ENCODE measurements around the gene TIPIN. TPM values are rescaled to one million over a fixed set of nuclear protein-coding genes. Genes with fewer than 3 reads are reported as not detected.
A peak's percentile ranks its signal among the peaks of the same experiment; 100 is the strongest.

TIPIN gene
- polyA plus RNA-seq (2013), result 14.7 TPM

GRCh38 chr15:66356359-66357236, at the start of gene TIPIN:
Gene TIPIN, minus strand, starts transcription at chr15:66356685. Its CDS starts 3,738 bp downstream, at chr15:66352947.
- peak; percentile 98 to 99 (median 98) for DNase-seq
- no peaks in the 10 kb centered on the region for H3K27me3 ChIP-seq (replicated peaks in 2 of 5; ENCODE audit: control insufficient read depth in 4 of 5, insufficient read depth in 5 of 5, low read length in 4 of 5)
- peaks cover 0 to 11% (median 5%) of the 10 kb centered on the region in 4 experiments for H3K36me3 ChIP-seq (ENCODE audit: control insufficient read depth in 4 of 4, insufficient read depth in 4 of 4, low read length in 3 of 4)
- ChIA-PET POLR2A (interaction anchor here (0.6 to 1.4 kb wide), 2 partner anchors 54 to 142 kb away, joined by 4 read pairs; no protein-coding TSS in a partner anchor), CTCF (interaction anchor here (1.7 kb wide), 1 partner anchor 13 kb away, joined by 4 read pairs; no protein-coding TSS in a partner anchor)
- H3K4me3 ChIP-seq (ENCODE audit: control insufficient read depth in 1 of 7, extremely low read depth in 1 of 7, insufficient read depth in 4 of 7, low read depth in 2 of 7, low read length in 6 of 7), result peak within 1 kb of the TSS; percentile 67 to 94 (median 87)
- no peaks in the 10 kb centered on the region for H3K9me3 ChIP-seq (ENCODE audit: control extremely low read depth in 1 of 5, control insufficient read depth in 4 of 5, insufficient read depth in 2 of 5, low read depth in 1 of 5, low read length in 4 of 5)
- peaks cover 4 to 20% (median 15%) of the 10 kb centered on the region in 4 experiments for H3K4me1 ChIP-seq (ENCODE audit: control extremely low read depth in 1 of 4, control insufficient read depth in 4 of 4, insufficient read depth in 4 of 4, low read length in 3 of 4)
- WGBS (ENCODE audit: insufficient coverage), result 6% methylated on average over 33 of the region's 51 CpGs
- H3K27ac ChIP-seq (ENCODE audit: insufficient read depth in 1 of 2, low read depth in 1 of 2, low read length in 2 of 2, poor library complexity in 1 of 2, severe bottlenecking in 2 of 2), result peak within 1 kb of the TSS; percentile 54 to 82

- ChIA-PET POLR2A (no interaction called here), CTCF (interaction anchor here (1.0 to 4.1 kb wide), 4 partner anchors 15 to 93 kb away, joined by 3 to 27 read pairs (median 13); partner anchors contain the start of genes MAP2K1 and SNAPC5)
Measured at GRCh38 chr15:66405615-66406014, 49.1 kb upstream of the TIPIN start.

GRCh38 chr15:66405007-66405406, 48.5 kb upstream of the TIPIN start:
- no peak for DNase-seq
- ChIA-PET CTCF (interaction anchor here (1.0 to 4.1 kb wide), 6 partner anchors 14 to 93 kb away, joined by 3 to 27 read pairs (median 8); partner anchors contain the start of genes MAP2K1 and SNAPC5), POLR2A (interaction anchor here (0.6 kb wide), 1 partner anchor 845 kb away, joined by 3 read pairs; no protein-coding TSS in a partner anchor)
- Histone ChIP-seq H3K36me3 (ENCODE audit: control insufficient read depth in 4 of 4, insufficient read depth in 4 of 4, low read length in 3 of 4) (no peaks in the 10 kb centered on the region), H3K4me3 (ENCODE audit: control insufficient read depth in 1 of 7, extremely low read depth in 1 of 7, insufficient read depth in 4 of 7, low read depth in 2 of 7, low read length in 6 of 7) (peak overlapping the region in 3 of 7 experiments; percentile 13 to 43 (median 19)), H3K4me1 (ENCODE audit: control extremely low read depth in 1 of 4, control insufficient read depth in 4 of 4, insufficient read depth in 4 of 4, low read length in 3 of 4) (peaks cover 18 to 96% (median 33%) of the 10 kb centered on the region in 4 experiments), H3K27ac (ENCODE audit: insufficient read depth in 1 of 2, low read depth in 1 of 2, low read length in 2 of 2, poor library complexity in 1 of 2, severe bottlenecking in 2 of 2) (no peak overlapping the region), H3K27me3 (replicated peaks in 2 of 5; ENCODE audit: control insufficient read depth in 4 of 5, insufficient read depth in 5 of 5, low read length in 4 of 5) (no peaks in the 10 kb centered on the region), H3K9me3 (ENCODE audit: control extremely low read depth in 1 of 5, control insufficient read depth in 4 of 5, insufficient read depth in 2 of 5, low read depth in 1 of 5, low read length in 4 of 5) (no peaks in the 10 kb centered on the region)
- WGBS (ENCODE audit: insufficient coverage), result no CpG with 5 or more reads among the region's 2 CpGs

More at GRCh38 chr15:66405615-66406014, 49.1 kb upstream of the TIPIN start:
- peaks cover 20 to 96% (median 36%) of the 10 kb centered on the region in 4 experiments for H3K4me1 ChIP-seq (ENCODE audit: control extremely low read depth in 1 of 4, control insufficient read depth in 4 of 4, insufficient read depth in 4 of 4, low read length in 3 of 4)
- H3K27me3 ChIP-seq (replicated peaks in 2 of 5; ENCODE audit: control insufficient read depth in 4 of 5, insufficient read depth in 5 of 5, low read length in 4 of 5), result no peaks in the 10 kb centered on the region
- H3K36me3 ChIP-seq (ENCODE audit: control insufficient read depth in 4 of 4, insufficient read depth in 4 of 4, low read length in 3 of 4), result no peaks in the 10 kb centered on the region
- H3K9me3 ChIP-seq (ENCODE audit: control extremely low read depth in 1 of 5, control insufficient read depth in 4 of 5, insufficient read depth in 2 of 5, low read depth in 1 of 5, low read length in 4 of 5), result no peaks in the 10 kb centered on the region
- no peak overlapping the region for H3K27ac ChIP-seq (ENCODE audit: insufficient read depth in 1 of 2, low read depth in 1 of 2, low read length in 2 of 2, poor library complexity in 1 of 2, severe bottlenecking in 2 of 2)
- no peak overlapping the region for H3K4me3 ChIP-seq (ENCODE audit: control insufficient read depth in 1 of 7, extremely low read depth in 1 of 7, insufficient read depth in 4 of 7, low read depth in 2 of 7, low read length in 6 of 7)
- no peak for DNase-seq
- WGBS (ENCODE audit: insufficient coverage), result 100% methylated on average over 1 of the region's 3 CpGs

GRCh38 chr15:66404532-66404931, 48.0 kb upstream of the TIPIN start:
- WGBS (ENCODE audit: insufficient coverage), result 20% methylated on average over 7 of the region's 7 CpGs
- peaks cover 18 to 91% (median 30%) of the 10 kb centered on the region in 4 experiments for H3K4me1 ChIP-seq (ENCODE audit: control extremely low read depth in 1 of 4, control insufficient read depth in 4 of 4, insufficient read depth in 4 of 4, low read length in 3 of 4)
- POLR2A ChIA-PET, result interaction anchor here (0.6 to 0.9 kb wide), 2 partner anchors 10 to 845 kb away, joined by 3 to 7 read pairs; no protein-coding TSS in a partner anchor
- no peak overlapping the region for H3K27ac ChIP-seq (ENCODE audit: insufficient read depth in 1 of 2, low read depth in 1 of 2, low read length in 2 of 2, poor library complexity in 1 of 2, severe bottlenecking in 2 of 2)
- CTCF ChIA-PET, result interaction anchor here (0.7 to 4.1 kb wide), 7 partner anchors 11 to 572 kb away, joined by 3 to 27 read pairs (median 8); partner anchors contain the start of genes MAP2K1 and SNAPC5
- peak overlapping the region in 3 of 7 experiments; percentile 13 to 43 (median 19) for H3K4me3 ChIP-seq (ENCODE audit: control insufficient read depth in 1 of 7, extremely low read depth in 1 of 7, insufficient read depth in 4 of 7, low read depth in 2 of 7, low read length in 6 of 7)
- H3K9me3 ChIP-seq (ENCODE audit: control extremely low read depth in 1 of 5, control insufficient read depth in 4 of 5, insufficient read depth in 2 of 5, low read depth in 1 of 5, low read length in 4 of 5), result no peaks in the 10 kb centered on the region
- DNase-seq, result peak in 2 of 3 donors; percentile 42 to 43
- peaks cover 0 to under 1% (median 0%) of the 10 kb centered on the region in 4 experiments for H3K36me3 ChIP-seq (ENCODE audit: control insufficient read depth in 4 of 4, insufficient read depth in 4 of 4, low read length in 3 of 4)
- H3K27me3 ChIP-seq (replicated peaks in 2 of 5; ENCODE audit: control insufficient read depth in 4 of 5, insufficient read depth in 5 of 5, low read length in 4 of 5), result no peaks in the 10 kb centered on the region

GRCh38 chr15:66404122-66404521, 47.6 kb upstream of the TIPIN start:
- ChIA-PET POLR2A (interaction anchor here (0.9 kb wide), 1 partner anchor 9 kb away, joined by 7 read pairs; no protein-coding TSS in a partner anchor), CTCF (interaction anchor here (0.7 to 4.1 kb wide), 7 partner anchors 11 to 571 kb away, joined by 3 to 27 read pairs (median 8); partner anchors contain the start of genes MAP2K1 and SNAPC5)
- no peak overlapping the region for H3K27ac ChIP-seq (ENCODE audit: insufficient read depth in 1 of 2, low read depth in 1 of 2, low read length in 2 of 2, poor library complexity in 1 of 2, severe bottlenecking in 2 of 2)
- H3K27me3 ChIP-seq (replicated peaks in 2 of 5; ENCODE audit: control insufficient read depth in 4 of 5, insufficient read depth in 5 of 5, low read length in 4 of 5), result no peaks in the 10 kb centered on the region
- H3K9me3 ChIP-seq (ENCODE audit: control extremely low read depth in 1 of 5, control insufficient read depth in 4 of 5, insufficient read depth in 2 of 5, low read depth in 1 of 5, low read length in 4 of 5), result no peaks in the 10 kb centered on the region
- 97% methylated on average over 6 of the region's 8 CpGs for WGBS (ENCODE audit: insufficient coverage)
- DNase-seq, result no peak
- peaks cover 18 to 90% (median 30%) of the 10 kb centered on the region in 4 experiments for H3K4me1 ChIP-seq (ENCODE audit: control extremely low read depth in 1 of 4, control insufficient read depth in 4 of 4, insufficient read depth in 4 of 4, low read length in 3 of 4)
- H3K4me3 ChIP-seq (ENCODE audit: control insufficient read depth in 1 of 7, extremely low read depth in 1 of 7, insufficient read depth in 4 of 7, low read depth in 2 of 7, low read length in 6 of 7), result peak overlapping the region in 2 of 7 experiments; percentile 13 to 43
- peaks cover 0 to 3% (median 0%) of the 10 kb centered on the region in 4 experiments for H3K36me3 ChIP-seq (ENCODE audit: control insufficient read depth in 4 of 4, insufficient read depth in 4 of 4, low read length in 3 of 4)

- CTCF ChIA-PET, result interaction anchor here (1.3 to 4.1 kb wide), 7 partner anchors 9 to 95 kb away, joined by 4 to 27 read pairs (median 8); partner anchors contain the start of genes MAP2K1 and SNAPC5
- Histone ChIP-seq H3K9me3 (ENCODE audit: control extremely low read depth in 1 of 5, control insufficient read depth in 4 of 5, insufficient read depth in 2 of 5, low read depth in 1 of 5, low read length in 4 of 5) (no peaks in the 10 kb centered on the region), H3K4me3 (ENCODE audit: control insufficient read depth in 1 of 7, extremely low read depth in 1 of 7, insufficient read depth in 4 of 7, low read depth in 2 of 7, low read length in 6 of 7) (no peak overlapping the region), H3K27ac (ENCODE audit: insufficient read depth in 1 of 2, low read depth in 1 of 2, low read length in 2 of 2, poor library complexity in 1 of 2, severe bottlenecking in 2 of 2) (no peak overlapping the region), H3K27me3 (replicated peaks in 2 of 5; ENCODE audit: control insufficient read depth in 4 of 5, insufficient read depth in 5 of 5, low read length in 4 of 5) (no peaks in the 10 kb centered on the region), H3K4me1 (ENCODE audit: control extremely low read depth in 1 of 4, control insufficient read depth in 4 of 4, insufficient read depth in 4 of 4, low read length in 3 of 4) (peaks cover 18 to 82% (median 29%) of the 10 kb centered on the region in 4 experiments), H3K36me3 (ENCODE audit: control insufficient read depth in 4 of 4, insufficient read depth in 4 of 4, low read length in 3 of 4) (peaks cover 0 to 3% (median 0%) of the 10 kb centered on the region in 4 experiments)
- POLR2A ChIA-PET, result no interaction called here
- WGBS (ENCODE audit: insufficient coverage), result 97% methylated on average over 3 of the region's 5 CpGs
- no peak for DNase-seq
Measured at GRCh38 chr15:66403323-66403722, 46.8 kb upstream of the TIPIN start.
